SU-DHL-6 (cell line): Measurements from ENCODE around the gene BRAT1.

Experiments used
- EZH2phosphoT487 ChIP-seq: fragments of 200-600 bp; sonication (generic), shearing (Covaris generic); conservative IDR thresholded peaks from 2 replicates; pipeline ENCODE4 v1.6.1; 2018; ENCODE audit warnings: mild to moderate bottlenecking, antibody characterized with exemption, low read length, moderate library complexity, mixed read lengths
- TF ChIP-seq, protein P1 (sequence below): fragments of 200-600 bp; sonication (generic); IDR thresholded peaks from one replicate; pipeline ENCODE4 v1.5.1; 2017; ENCODE audit warnings: antibody characterized with exemption, mild to moderate bottlenecking, low read length, moderate library complexity; ENCODE audit not compliant: insufficient read depth, poor library complexity, severe bottlenecking

DNA sequence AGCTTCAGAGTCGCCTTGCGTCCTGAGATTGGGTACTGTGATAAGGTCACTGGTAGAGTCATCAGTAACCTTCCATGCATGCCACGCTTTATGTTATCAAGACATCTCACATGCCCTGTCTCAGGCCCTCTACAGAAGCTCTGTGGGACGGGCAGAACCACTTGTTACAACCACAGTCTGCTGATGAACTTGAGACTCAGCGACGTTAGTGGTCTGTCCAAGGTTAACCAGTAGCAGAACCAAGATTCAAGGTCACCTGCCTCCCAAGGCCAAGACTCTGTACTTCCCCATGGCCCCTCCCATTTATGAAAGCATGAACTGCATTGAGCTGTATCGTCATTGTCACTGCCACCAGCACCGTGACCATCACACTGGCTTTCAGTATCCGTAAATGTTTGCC lies 18.4 kb upstream of the BRAT1 start:
- TF ChIP-seq, protein P1, sequence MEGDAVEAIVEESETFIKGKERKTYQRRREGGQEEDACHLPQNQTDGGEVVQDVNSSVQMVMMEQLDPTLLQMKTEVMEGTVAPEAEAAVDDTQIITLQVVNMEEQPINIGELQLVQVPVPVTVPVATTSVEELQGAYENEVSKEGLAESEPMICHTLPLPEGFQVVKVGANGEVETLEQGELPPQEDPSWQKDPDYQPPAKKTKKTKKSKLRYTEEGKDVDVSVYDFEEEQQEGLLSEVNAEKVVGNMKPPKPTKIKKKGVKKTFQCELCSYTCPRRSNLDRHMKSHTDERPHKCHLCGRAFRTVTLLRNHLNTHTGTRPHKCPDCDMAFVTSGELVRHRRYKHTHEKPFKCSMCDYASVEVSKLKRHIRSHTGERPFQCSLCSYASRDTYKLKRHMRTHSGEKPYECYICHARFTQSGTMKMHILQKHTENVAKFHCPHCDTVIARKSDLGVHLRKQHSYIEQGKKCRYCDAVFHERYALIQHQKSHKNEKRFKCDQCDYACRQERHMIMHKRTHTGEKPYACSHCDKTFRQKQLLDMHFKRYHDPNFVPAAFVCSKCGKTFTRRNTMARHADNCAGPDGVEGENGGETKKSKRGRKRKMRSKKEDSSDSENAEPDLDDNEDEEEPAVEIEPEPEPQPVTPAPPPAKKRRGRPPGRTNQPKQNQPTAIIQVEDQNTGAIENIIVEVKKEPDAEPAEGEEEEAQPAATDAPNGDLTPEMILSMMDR = no peak
- TF ChIP-seq EZH2phosphoT487 = no peak
